SU-DHL-6 (cell line): ENCODE data around the gene STC2.

ENCODE experiments used
- H2AFZ ChIP-seq: fragments of 200-600 bp; sonication (generic); 2 replicates; pipeline ENCODE4 v1.6.1; 2014; ENCODE audit warnings: low read depth, mild to moderate bottlenecking, moderate library complexity, mixed read lengths, antibody characterized with exemption, low read length; ENCODE audit not compliant: severe bottlenecking
- H3F3A ChIP-seq: fragments of 200-600 bp; shearing (Covaris generic); 2 replicates; pipeline ENCODE4 v1.6.0; 2016; ENCODE audit warnings: antibody characterized with exemption, mild to moderate bottlenecking; ENCODE audit not compliant: insufficient read depth
- H3K27ac ChIP-seq: fragments of 200-600 bp; sonication (generic); 2 replicates; pipeline ENCODE4 v1.5.1; 2016; ENCODE audit warnings: low read depth, mild to moderate bottlenecking, low read length, moderate library complexity, mixed read lengths
- H3K27me3 ChIP-seq: fragments of 200-600 bp; sonication (generic), shearing (Covaris generic); 2 replicates; pipeline ENCODE4 v1.6.0; 2014; ENCODE audit warnings: mild to moderate bottlenecking, low read length
- H3K36me3 ChIP-seq: fragments of 200-600 bp; sonication (generic); 2 replicates; pipeline ENCODE4 v1.6.1; 2014; ENCODE audit warnings: mild to moderate bottlenecking, low read length, mixed read lengths
- H3K4me2 ChIP-seq: fragments of 300-600, 200-600 bp; shearing (Covaris generic), sonication (generic); 2 replicates; pipeline ENCODE4 v1.6.0; 2014; ENCODE audit warnings: low read length, low read depth, mild to moderate bottlenecking; ENCODE audit not compliant: poor library complexity, severe bottlenecking
- H3K4me3 ChIP-seq: fragments of 200-600 bp; sonication (generic); 2 replicates; pipeline ENCODE4 v1.5.1; 2014; ENCODE audit warnings: antibody characterized with exemption, low read length, mild to moderate bottlenecking, mixed read lengths; ENCODE audit not compliant: insufficient read depth, poor library complexity, severe bottlenecking
- H3K79me2 ChIP-seq: fragments of 200-600 bp; sonication (generic); 2 replicates; pipeline ENCODE4 v1.6.1; 2014; ENCODE audit warnings: mild to moderate bottlenecking, low read length, moderate library complexity; ENCODE audit not compliant: insufficient read depth
- H3K9ac ChIP-seq: fragments of 200-600 bp; sonication (generic); 2 replicates; pipeline ENCODE4 v1.7.0; 2014; ENCODE audit warnings: mild to moderate bottlenecking, low read length
- H3K9me2 ChIP-seq: fragments of 200-600 bp; sonication (generic); replicated peaks from 2 replicates; pipeline ENCODE4 v1.6.1; 2014; ENCODE audit warnings: low read length; ENCODE audit not compliant: insufficient read depth
- H3K9me3 ChIP-seq: fragments of 200-600 bp; sonication (generic); 2 replicates; pipeline ENCODE4 v1.6.1; 2014; ENCODE audit warnings: low read length, mixed read lengths; ENCODE audit not compliant: insufficient read depth
- H4K20me1 ChIP-seq: fragments of 200-600 bp; sonication (generic); 2 replicates; pipeline ENCODE4 v1.6.1; 2014; ENCODE audit warnings: low read depth, mild to moderate bottlenecking, antibody characterized with exemption, low read length, moderate library complexity, mixed read lengths
- EZH2phosphoT487 ChIP-seq: fragments of 200-600 bp; sonication (generic), shearing (Covaris generic); conservative IDR thresholded peaks from 2 replicates; pipeline ENCODE4 v1.6.1; 2018; ENCODE audit warnings: mild to moderate bottlenecking, antibody characterized with exemption, low read length, moderate library complexity, mixed read lengths
- TF ChIP-seq, protein P1 (sequence below): fragments of 200-600 bp; sonication (generic); IDR thresholded peaks from one replicate; pipeline ENCODE4 v1.5.1; 2017; ENCODE audit warnings: antibody characterized with exemption, mild to moderate bottlenecking, low read length, moderate library complexity; ENCODE audit not compliant: insufficient read depth, poor library complexity, severe bottlenecking

Gene STC2

DNA sequence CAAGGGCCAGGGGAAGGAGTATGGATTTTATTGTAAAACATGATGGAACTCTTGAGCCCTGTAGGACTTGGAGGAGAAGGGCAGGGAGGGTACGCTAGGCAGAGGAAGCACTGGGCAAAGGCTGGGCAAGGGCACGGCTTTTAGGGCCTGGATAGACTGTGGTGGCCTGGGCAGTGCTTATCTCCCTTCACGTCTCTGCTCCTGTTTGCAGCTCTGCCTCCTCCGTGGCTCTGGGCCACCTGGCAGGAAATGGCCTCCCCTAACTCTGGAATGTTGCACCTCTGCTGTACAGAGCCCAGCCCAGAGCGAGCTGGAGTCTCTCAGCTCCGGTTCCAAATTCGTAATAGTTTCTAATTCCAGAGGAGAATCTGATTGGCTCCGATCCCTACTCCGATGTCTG lies 12.2 kb upstream of the STC2 start:
- no peaks in the 10 kb centered on the region for H3K79me2 ChIP-seq
- TF ChIP-seq EZH2phosphoT487, result no peak
- TF ChIP-seq, protein P1, sequence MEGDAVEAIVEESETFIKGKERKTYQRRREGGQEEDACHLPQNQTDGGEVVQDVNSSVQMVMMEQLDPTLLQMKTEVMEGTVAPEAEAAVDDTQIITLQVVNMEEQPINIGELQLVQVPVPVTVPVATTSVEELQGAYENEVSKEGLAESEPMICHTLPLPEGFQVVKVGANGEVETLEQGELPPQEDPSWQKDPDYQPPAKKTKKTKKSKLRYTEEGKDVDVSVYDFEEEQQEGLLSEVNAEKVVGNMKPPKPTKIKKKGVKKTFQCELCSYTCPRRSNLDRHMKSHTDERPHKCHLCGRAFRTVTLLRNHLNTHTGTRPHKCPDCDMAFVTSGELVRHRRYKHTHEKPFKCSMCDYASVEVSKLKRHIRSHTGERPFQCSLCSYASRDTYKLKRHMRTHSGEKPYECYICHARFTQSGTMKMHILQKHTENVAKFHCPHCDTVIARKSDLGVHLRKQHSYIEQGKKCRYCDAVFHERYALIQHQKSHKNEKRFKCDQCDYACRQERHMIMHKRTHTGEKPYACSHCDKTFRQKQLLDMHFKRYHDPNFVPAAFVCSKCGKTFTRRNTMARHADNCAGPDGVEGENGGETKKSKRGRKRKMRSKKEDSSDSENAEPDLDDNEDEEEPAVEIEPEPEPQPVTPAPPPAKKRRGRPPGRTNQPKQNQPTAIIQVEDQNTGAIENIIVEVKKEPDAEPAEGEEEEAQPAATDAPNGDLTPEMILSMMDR, result no peak
- no peaks in the 10 kb centered on the region for H4K20me1 ChIP-seq
- no peaks in the 10 kb centered on the region for H3F3A ChIP-seq
- no peaks in the 10 kb centered on the region for H3K27me3 ChIP-seq
- H3K9me2 ChIP-seq, result no peaks in the 10 kb centered on the region
- no peak overlapping the region for H3K4me3 ChIP-seq
- H2AFZ ChIP-seq, result no peak overlapping the region
- no peaks in the 10 kb centered on the region for H3K36me3 ChIP-seq
- H3K9ac ChIP-seq, result no peak overlapping the region
- H3K27ac ChIP-seq, result no peak overlapping the region
- H3K9me3 ChIP-seq, result no peaks in the 10 kb centered on the region
- H3K4me2 ChIP-seq, result no peak overlapping the region

DNA sequence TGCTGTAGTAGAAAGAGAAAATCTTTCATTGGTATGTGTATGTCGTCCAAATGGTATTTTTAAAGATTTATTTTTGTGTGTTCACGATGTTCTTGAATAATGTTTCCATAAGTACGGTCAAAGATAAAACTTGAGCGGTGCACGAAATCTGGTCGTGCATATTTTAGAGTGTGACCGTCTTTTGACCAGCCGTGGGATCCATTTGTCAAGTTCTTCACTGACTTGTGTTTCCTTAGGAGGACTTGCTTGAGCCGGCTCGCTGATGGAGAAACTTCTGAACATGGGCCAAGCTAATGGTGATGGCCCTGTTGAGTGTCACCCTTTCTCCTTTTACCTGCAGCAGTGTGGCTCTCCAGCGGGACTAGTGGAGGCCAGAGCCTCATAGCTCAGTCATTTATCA lies 11.1 kb upstream of the STC2 start:
- H3K36me3 ChIP-seq, result no peaks in the 10 kb centered on the region
- no peak overlapping the region for H3K4me3 ChIP-seq
- H3K9ac ChIP-seq, result no peak overlapping the region
- no peak overlapping the region for H3K27ac ChIP-seq
- H3F3A ChIP-seq, result no peaks in the 10 kb centered on the region
- H3K9me3 ChIP-seq, result no peaks in the 10 kb centered on the region
- no peaks in the 10 kb centered on the region for H3K79me2 ChIP-seq
- H3K27me3 ChIP-seq, result no peaks in the 10 kb centered on the region
- no peak for TF ChIP-seq EZH2phosphoT487
- TF ChIP-seq, protein P1, result no peak
- H2AFZ ChIP-seq, result no peak overlapping the region
- H3K4me2 ChIP-seq, result no peak overlapping the region
- H4K20me1 ChIP-seq, result no peaks in the 10 kb centered on the region
- no peaks in the 10 kb centered on the region for H3K9me2 ChIP-seq

DNA sequence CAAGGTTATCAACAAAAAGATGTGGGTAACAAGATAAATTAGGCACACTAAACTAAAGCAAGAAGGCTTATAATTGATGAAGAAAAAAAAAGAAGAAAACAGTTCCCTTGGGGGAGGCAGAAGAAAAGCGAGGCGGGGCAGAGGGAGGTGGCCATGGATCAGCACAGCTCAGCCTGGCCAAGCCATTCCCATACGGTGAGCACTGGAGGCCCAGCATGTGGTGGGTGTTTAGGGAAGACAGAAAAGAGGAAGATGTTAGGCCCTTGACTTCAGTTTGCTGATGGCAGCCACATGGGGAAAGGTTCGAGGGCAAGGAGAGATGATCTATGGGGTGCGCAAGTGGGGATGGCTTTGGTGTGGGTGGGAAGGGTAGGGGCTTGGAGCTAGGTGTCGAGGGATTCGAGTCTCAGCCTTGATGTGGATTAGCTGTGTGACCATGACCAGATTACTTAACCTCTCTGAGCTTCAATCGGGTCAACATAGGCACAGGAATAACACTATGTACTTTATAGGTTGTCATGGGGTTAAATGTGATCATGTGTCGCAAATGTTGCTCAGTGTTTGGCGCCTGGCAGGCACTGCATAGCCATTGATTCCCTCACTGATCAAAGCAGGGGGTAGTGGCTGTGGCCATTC lies 10.3 kb upstream of the STC2 start:
- H3K79me2 ChIP-seq, result no peaks in the 10 kb centered on the region
- H3K9me2 ChIP-seq, result no peaks in the 10 kb centered on the region
- H3K9ac ChIP-seq, result no peak overlapping the region
- TF ChIP-seq EZH2phosphoT487, result no peak
- TF ChIP-seq, protein P1, result no peak
- no peak overlapping the region for H2AFZ ChIP-seq
- H3K4me3 ChIP-seq, result no peak overlapping the region
- H3F3A ChIP-seq, result no peaks in the 10 kb centered on the region
- no peaks in the 10 kb centered on the region for H4K20me1 ChIP-seq
- H3K27ac ChIP-seq, result no peak overlapping the region
- no peaks in the 10 kb centered on the region for H3K36me3 ChIP-seq
- H3K9me3 ChIP-seq, result no peaks in the 10 kb centered on the region
- H3K27me3 ChIP-seq, result no peaks in the 10 kb centered on the region
- H3K4me2 ChIP-seq, result no peak overlapping the region
